DND-41 (cell line): Measurements from ENCODE around the gene ALG12.
A peak's percentile ranks its signal among the peaks of the same experiment; 100 is the strongest.

Experiments
- ATAC-seq: fragments of 200-7000 bp; cut with Tn5 transposase; 3 replicates; pipeline ENCODE4 v1.9.1; 2021; ENCODE audit warnings: low read depth; ENCODE audit not compliant: insufficient read depth
- DNase-seq: peaks from one replicate; pipeline ENCODE4 v3.0.0-alpha.2; 2020
- H2AFZ ChIP-seq: 2 replicates; pipeline ENCODE4 v1.6.0; 2012; ENCODE audit warnings: low read depth, low read length
- H3K27ac ChIP-seq: 2 replicates; pipeline ENCODE4 v1.5.1; 2012; ENCODE audit warnings: low read length, inconsistent platforms
- H3K27me3 ChIP-seq: fragments of 200-600 bp; sonication (generic); 2 replicates; pipeline ENCODE4 v1.6.0; 2012; ENCODE audit warnings: low read length, mild to moderate bottlenecking, inconsistent platforms; ENCODE audit not compliant: insufficient read depth, poor library complexity
- H3K36me3 ChIP-seq: 2 replicates; pipeline ENCODE4 v1.5.1; 2012; ENCODE audit warnings: low read length, inconsistent platforms; ENCODE audit not compliant: insufficient read depth
- H3K4me1 ChIP-seq: 2 replicates; pipeline ENCODE4 v1.5.1; 2012; ENCODE audit warnings: mild to moderate bottlenecking, low read length; ENCODE audit not compliant: insufficient read depth
- H3K4me2 ChIP-seq: 2 replicates; pipeline ENCODE4 v1.6.0; 2012; ENCODE audit warnings: mild to moderate bottlenecking, moderate library complexity, low read length, inconsistent platforms; ENCODE audit not compliant: insufficient read depth
- H3K4me3 ChIP-seq, 2 experiments: fragments of 200-600 bp in 1 of 2; shearing (Covaris generic) in 1 of 2; 2 replicates each; pipeline ENCODE4 v1.5.1; 2012 to 2016; ENCODE audit warnings: inconsistent platforms in 2 of 2, low read length in 2 of 2, mild to moderate bottlenecking in 2 of 2, low read depth in 1 of 2, moderate library complexity in 1 of 2
- H3K79me2 ChIP-seq: 2 replicates; pipeline ENCODE4 v1.6.0; 2012; ENCODE audit warnings: low read length, inconsistent platforms; ENCODE audit not compliant: insufficient read depth
- H3K9ac ChIP-seq: 2 replicates; pipeline ENCODE4 v1.6.0; 2012; ENCODE audit warnings: low read depth, mild to moderate bottlenecking, inconsistent platforms, low read length, moderate library complexity
- H3K9me3 ChIP-seq: 2 replicates; pipeline ENCODE4 v1.5.1; 2012; ENCODE audit warnings: low read length, moderate library complexity, mild to moderate bottlenecking, inconsistent platforms; ENCODE audit not compliant: insufficient read depth, severe bottlenecking
- H4K20me1 ChIP-seq: 2 replicates; pipeline ENCODE4 v1.6.0; 2012; ENCODE audit warnings: low read length; ENCODE audit not compliant: insufficient read depth
- EZH2 ChIP-seq: IDR thresholded peaks from 3 replicates; pipeline ENCODE4 v1.6.1; 2012; ENCODE audit warnings: borderline replicate concordance, low read depth, mild to moderate bottlenecking, moderate library complexity, low read length, inconsistent platforms; ENCODE audit not compliant: severe bottlenecking
- TF ChIP-seq, protein P1 (sequence below): IDR thresholded peaks from 2 replicates; pipeline ENCODE4 v1.5.1; 2012; ENCODE audit warnings: borderline replicate concordance, low read length, moderate library complexity, mild to moderate bottlenecking; ENCODE audit not compliant: poor library complexity, severe bottlenecking; ENCODE audit errors: extremely low read depth

The ALG12 gene

DNA sequence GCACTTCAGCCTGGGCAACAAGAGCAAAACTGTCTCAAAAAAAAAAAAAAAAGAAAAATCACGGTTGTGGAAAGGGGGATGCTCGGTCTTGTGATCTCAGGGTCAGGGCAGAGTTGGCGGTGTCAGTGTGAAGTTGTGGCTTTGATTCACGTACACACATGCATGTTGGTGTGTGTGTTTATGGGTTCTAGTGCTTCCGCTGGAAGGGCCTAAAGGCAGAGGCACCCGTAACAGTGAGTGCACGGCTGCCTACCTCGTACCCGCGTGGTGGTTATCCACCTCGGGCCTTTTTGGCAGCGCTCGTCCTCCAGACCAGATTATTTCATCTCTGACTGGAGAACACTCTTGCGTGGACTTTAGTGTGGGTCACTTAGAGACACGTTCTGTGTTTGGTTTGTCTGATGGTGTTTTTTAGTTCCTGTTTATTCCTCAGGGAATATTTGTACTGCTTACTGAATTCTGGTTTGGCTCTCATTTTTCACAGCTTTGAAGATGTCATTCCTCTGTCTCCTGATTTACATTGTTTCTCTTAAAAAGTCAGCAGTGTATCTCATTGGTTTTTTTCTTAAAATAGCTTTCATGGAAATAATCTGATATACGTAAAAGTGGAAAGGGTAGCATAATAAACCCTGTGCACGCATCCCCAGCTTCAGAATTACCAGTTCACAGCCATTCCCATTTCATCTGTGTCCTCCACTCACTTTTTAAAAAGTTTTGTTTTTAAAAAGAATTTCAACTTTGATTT, 49.0 kb downstream of the ALG12 start:
- no peak for ATAC-seq

DNA sequence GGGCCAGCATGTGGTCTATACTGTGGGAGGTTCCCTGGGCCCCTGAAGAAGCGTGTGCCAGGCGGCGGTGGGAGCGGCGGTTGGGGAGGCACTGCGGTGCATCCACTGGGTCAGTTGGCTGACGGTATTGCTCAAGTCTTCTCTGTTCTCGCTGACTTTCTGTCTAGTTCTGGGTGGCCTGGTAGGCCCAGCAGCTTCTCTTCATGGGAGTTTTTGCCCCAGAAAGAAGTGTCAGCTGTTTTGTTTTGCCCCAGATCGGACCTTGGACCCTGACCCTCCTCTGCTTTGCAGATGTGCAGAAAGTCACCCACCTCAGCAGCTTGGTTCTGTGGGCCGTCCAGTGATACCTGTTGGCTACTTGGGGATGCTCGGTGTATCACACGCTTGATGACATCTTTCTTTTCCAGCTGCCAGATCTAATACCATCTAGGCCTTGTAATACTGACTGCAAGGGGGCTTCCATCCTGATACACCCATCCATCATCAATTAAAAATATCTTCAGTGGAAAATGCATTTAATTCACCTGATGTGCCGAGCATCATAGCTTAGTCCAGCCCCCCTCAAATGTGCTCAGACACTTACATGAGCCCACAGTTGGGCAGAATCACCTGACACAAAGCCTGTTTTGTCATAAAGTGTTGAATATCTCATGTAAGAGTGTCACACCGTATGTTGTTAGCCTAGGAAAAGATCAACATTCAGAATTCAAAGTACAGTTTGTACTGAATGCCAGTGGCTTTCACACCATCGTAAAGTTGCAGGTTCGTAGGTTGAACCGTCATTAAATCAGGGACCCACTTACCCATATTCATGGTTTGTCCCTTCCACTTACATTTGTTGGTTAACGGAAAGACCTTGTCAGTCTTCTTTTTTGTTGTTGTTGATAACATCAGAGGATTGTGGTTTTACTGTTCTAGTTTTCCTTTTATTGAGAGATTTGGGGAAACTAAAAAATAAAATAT, 50.7 kb downstream of the ALG12 start:
- DNase-seq (no peak), ATAC-seq (peak; percentile 47)
- TF ChIP-seq EZH2: no peak
- TF ChIP-seq, protein P1, sequence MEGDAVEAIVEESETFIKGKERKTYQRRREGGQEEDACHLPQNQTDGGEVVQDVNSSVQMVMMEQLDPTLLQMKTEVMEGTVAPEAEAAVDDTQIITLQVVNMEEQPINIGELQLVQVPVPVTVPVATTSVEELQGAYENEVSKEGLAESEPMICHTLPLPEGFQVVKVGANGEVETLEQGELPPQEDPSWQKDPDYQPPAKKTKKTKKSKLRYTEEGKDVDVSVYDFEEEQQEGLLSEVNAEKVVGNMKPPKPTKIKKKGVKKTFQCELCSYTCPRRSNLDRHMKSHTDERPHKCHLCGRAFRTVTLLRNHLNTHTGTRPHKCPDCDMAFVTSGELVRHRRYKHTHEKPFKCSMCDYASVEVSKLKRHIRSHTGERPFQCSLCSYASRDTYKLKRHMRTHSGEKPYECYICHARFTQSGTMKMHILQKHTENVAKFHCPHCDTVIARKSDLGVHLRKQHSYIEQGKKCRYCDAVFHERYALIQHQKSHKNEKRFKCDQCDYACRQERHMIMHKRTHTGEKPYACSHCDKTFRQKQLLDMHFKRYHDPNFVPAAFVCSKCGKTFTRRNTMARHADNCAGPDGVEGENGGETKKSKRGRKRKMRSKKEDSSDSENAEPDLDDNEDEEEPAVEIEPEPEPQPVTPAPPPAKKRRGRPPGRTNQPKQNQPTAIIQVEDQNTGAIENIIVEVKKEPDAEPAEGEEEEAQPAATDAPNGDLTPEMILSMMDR: no peak
- H3K27me3 ChIP-seq: no peaks in the 10 kb centered on the region
- H3K4me3 ChIP-seq: no peak overlapping the region
- peaks cover 8% of the 10 kb centered on the region for H3K9me3 ChIP-seq
- peaks cover 99% of the 10 kb centered on the region for H3K79me2 ChIP-seq
- peaks cover 55% of the 10 kb centered on the region for H4K20me1 ChIP-seq
- no peak overlapping the region for H3K9ac ChIP-seq
- peak overlapping the region; percentile 28; the same call in 1 of the 2 replicates for H3K27ac ChIP-seq
- no peak overlapping the region for H3K4me2 ChIP-seq
- peaks cover 34% of the 10 kb centered on the region for H3K4me1 ChIP-seq
- H3K36me3 ChIP-seq: peaks cover 10% of the 10 kb centered on the region; the same call in 1 of the 2 replicates
- H2AFZ ChIP-seq: no peak overlapping the region

More for the DNA sequence above, 49.0 kb downstream of the ALG12 start:
- Histone ChIP-seq H3K4me1 (peaks cover 34% of the 10 kb centered on the region), H3K4me2 (no peak overlapping the region), H3K79me2 (peaks cover 99% of the 10 kb centered on the region), H3K36me3 (peaks cover 10% of the 10 kb centered on the region; the same call in 1 of the 2 replicates), H3K27me3 (no peaks in the 10 kb centered on the region), H3K4me3 (no peak overlapping the region), H2AFZ (no peak overlapping the region), H3K9ac (no peak overlapping the region), H3K27ac (no peak overlapping the region), H4K20me1 (peaks cover 56% of the 10 kb centered on the region), H3K9me3 (peaks cover 8% of the 10 kb centered on the region)
- TF ChIP-seq, protein P1: no peak
- no peak for TF ChIP-seq EZH2
- DNase-seq: no peak

DNA sequence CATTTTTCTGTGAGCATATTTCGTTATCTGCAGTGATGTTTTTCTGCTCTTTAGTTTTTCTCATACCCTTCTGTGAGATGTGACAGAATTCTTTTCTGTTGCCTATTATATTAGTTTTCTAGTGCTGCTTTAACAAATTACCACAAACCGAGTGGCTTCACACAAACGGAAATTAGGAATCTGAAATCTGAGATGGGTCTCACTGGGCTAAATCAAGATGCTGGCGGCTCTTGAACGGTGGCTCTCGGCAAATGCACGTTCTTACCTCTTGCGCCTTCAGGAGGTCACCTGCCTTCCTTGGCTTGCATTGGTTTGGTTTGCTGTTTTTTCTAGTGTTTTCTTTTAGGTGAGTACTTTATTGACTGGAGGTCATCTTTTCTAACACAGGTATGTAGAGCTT, 51.6 kb downstream of the ALG12 start:
- H3K9me3 ChIP-seq: peaks cover 8% of the 10 kb centered on the region
- H3K4me3 ChIP-seq: no peak overlapping the region
- no peak overlapping the region for H2AFZ ChIP-seq
- H3K4me1 ChIP-seq: peaks cover 34% of the 10 kb centered on the region
- peaks cover 99% of the 10 kb centered on the region for H3K79me2 ChIP-seq
- ATAC-seq (no peak), DNase-seq (no peak)
- peaks cover 10% of the 10 kb centered on the region; the same call in 1 of the 2 replicates for H3K36me3 ChIP-seq
- no peak for TF ChIP-seq EZH2
- TF ChIP-seq, protein P1: no peak
- H3K4me2 ChIP-seq: no peak overlapping the region
- no peaks in the 10 kb centered on the region for H3K27me3 ChIP-seq
- H4K20me1 ChIP-seq: peaks cover 57% of the 10 kb centered on the region
- no peak overlapping the region for H3K27ac ChIP-seq
- H3K9ac ChIP-seq: no peak overlapping the region
